GM21381 (cell line): Measurements from ENCODE around the gene C1orf159.
"Not testable (repeated sequence)": the region's sequence is repeated elsewhere in the genome, so short reads cannot be mapped to it uniquely, and the experiment has no call there.

Experiments used
- ATAC-seq: cut with Tn5 transposase; IDR thresholded peaks from one replicate; pipeline ENCODE4 v1.9.1; 2021; ENCODE audit warnings: mild to moderate bottlenecking, moderate library complexity; ENCODE audit not compliant: unreplicated experiment

C1orf159 gene

DNA sequence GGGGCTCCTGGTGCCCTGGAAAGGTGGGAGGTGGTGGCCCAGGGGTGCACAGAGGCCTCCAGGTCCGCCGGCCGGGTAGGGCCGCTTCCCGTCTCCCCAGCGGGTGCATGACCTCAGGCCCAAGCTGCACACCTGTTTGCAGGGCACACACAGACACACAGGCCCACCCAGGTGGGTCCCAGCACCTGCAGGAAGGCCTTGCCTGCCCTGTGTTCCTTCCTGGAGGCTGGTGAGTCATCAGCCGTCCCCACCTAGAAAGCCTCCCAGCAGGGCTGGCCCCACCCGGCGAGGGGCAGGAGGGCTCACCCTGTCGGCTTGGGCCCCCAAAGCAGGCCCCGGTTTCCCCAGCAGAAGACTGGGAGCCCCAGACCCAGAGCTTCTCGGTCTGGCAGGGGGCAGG is 34.2 kb upstream of the C1orf159 start:
- no peak for ATAC-seq

DNA sequence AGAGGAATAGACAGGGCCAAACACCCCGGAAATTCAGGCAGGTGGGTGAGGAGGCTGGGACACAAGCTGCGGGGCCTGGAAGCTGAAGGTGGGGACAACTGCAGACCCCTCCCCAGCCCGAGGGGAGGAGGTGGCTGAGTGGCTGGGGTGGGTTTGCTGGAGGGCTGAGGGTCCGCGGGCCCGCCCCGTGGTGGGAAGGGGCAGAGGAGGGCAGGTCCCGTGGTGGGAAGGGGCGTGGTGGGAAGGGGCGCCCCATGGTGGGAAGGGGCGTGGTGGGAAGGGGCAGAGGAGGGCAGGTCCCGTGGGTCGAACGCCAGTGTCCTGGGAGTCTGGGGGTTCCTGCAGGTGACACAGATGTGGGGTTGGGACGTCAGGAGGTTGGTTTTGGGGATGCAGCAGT is 33.5 kb upstream of the C1orf159 start:
- no peak for ATAC-seq

DNA sequence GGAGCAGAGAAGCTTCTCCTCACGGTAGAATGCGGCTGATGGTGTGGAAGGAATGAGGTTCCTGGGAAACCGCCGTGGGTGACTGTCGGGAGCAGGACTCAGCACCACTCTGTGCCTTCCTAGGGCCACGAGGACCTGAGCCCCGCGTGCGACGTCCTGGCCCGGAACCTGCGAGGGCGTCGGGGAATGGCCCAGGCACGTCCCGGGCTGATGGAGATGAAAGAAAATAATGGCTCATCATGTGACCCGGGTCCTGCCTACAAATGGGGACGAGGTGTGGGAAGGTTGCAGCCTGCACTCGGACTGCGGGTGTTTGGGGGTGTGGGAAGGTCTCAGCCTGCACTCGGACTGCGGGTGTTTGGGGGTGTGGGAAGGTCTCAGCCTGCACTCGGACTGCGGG is 32.7 kb upstream of the C1orf159 start:
- no peak for ATAC-seq

DNA sequence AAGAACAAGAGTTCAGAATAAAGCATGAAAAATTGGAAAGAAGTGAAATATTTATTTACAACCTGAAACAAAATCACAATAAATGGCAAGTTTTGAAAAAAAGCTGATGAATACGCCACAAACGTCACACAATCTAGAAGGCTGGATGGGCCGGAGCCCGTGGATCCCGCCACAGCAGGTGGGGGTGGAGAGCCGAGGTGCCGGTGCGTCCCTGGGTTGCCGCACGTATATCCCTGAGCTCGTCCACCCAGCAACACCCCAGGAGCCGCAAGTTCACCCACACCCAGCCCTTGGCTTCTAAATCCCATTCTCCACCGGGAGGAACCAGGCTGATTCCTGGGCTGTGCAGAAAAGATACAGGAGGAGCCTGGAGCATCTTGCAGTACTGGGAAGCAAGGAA is 32.2 kb upstream of the C1orf159 start:
- ATAC-seq: no peak

- no peak for ATAC-seq
Measured at GRCh38 chr1:1146596-1146995, 30.7 kb upstream of the C1orf159 start.

GRCh38 chr1:1146026-1146425 is 30.1 kb upstream of the C1orf159 start:
- ATAC-seq: no peak

DNA sequence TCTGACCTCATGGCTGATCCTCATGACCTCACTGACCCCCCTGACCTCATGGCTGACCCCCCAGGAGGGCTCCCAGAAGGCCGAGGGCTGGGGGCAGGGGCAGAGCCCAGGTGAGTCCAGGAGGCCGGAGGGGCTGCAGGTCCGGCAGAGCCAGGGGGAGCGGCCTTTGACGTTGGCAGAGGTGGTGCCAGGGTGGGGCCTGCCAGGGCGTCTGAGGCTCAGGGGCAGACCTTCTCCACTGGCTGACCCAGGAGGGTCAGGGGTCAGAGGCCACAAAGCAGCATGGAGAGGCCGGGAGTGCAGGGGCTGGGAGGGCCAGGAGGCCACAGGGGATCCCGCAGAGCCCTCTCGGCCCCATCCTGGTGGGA is 29.6 kb upstream of the C1orf159 start:
- no peak for ATAC-seq

DNA sequence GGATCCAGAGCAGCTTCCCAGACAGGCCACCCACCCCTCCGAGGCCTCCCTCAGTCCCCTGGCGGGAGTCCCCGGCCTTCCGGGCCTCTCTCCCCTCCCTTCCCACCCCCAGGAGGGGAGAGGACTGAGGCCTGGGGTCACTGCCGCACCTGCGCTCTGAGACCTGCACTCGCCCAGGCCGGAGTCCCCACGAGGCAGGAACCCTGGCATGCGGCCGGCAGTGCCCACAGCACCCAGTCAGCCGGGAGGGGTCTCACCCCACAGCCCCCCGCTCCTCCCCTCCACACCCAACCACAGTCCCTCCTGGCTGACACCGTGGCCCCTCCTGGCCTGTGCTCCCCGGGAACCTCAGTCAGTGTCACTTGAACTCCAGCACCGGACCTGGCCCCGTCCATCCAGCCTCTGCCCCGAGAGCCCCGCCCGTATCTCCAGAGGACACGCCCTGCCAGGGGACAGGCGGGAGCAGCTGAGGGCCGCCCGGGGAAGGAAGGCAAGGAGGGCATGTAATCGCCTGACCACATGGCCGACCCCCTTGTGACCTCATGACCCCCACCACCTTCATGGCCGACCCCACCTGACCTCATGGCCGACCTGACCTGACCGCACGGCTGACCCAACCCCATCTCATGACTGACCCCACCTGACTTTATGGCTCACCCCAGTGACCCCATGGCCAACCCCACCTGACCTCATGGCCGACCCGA is 29.1 kb upstream of the C1orf159 start:
- no peak for ATAC-seq

GRCh38 chr1:1144122-1144842 is 28.4 kb upstream of the C1orf159 start:
- no peak for ATAC-seq

- no peak for ATAC-seq
Measured at GRCh38 chr1:1143636-1144035, 27.7 kb upstream of the C1orf159 start.

- no peak for ATAC-seq
Measured at GRCh38 chr1:1142844-1143243, 27.0 kb upstream of the C1orf159 start.

DNA sequence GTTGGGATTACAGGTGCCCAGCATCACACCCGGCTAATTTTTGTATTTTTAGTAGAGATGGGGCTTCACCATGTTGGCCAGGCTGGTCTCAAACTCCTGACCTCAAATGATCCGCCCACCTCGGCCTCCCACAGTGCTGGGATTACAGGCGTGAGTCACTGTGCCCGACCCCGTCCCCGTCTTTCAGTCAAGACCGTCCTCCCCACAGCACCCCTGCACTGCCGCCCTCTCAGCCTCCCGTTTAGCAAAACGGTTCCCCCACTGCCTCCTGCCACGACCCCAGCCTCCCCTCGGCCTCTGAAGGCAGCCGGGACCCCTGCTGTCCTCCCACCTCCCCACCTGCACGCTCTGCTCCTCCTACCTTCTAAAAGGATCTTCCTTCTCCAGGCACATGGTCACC is 26.5 kb upstream of the C1orf159 start:
- ATAC-seq: not testable (repeated sequence)

DNA sequence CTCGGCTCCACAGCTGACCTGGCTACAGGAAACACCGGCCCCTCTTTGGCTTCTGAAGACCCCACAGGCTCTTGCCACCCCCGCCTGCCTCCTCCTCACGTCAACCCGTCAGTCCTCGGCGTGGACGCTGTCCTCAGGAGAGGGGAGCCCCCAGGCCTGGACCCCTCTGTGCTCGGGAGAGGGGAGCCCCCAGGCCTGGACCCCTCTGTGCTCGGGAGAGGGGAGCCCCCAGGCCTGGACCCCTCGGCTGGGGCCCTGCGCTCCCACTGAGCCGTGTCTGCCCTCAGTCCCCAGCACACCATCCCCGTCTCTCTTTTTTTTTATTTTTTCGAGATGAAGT is 26.0 kb upstream of the C1orf159 start:
- ATAC-seq: no peak

GRCh38 chr1:1141244-1141910 is 25.5 kb upstream of the C1orf159 start:
- no peak for ATAC-seq

GRCh38 chr1:1140673-1141072 is 24.8 kb upstream of the C1orf159 start:
- no peak for ATAC-seq

- peak; percentile 67 for ATAC-seq
Measured at GRCh38 chr1:1137256-1138045, 21.6 kb upstream of the C1orf159 start.

DNA sequence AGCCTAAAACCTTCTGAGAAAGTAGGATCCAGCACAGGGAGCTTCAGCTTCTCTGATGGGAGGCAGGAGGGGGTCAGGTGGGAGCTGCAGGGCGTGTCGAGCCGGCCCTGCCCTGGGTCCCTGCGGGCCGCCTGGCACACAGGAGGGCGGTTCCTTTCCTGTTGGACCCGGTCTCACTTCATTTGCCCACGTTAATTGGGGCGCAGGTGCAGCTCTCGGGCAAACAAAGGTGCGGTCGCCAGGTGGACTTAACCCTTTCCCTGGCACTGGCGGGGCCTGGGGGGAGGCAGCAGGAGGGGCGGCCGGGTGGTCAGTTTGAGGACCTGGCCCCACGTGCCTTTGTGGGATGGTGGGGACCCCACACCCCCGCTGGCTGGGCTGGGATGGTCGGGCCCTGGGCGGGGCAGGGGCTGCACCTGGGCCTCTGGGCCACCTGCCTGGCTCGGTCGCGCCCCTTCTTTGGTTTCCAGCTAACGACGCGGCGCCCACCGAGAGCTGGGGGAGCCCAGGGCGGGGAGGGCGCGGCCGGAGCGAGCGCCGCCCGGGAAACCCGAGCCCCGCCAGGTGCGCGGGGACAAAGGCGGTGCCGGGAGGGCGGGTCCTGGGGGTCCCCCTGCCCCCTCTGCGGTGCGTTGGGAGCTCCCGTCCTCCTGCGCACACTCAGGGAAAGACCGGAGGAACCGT is 20.8 kb upstream of the C1orf159 start:
- ATAC-seq: peak; percentile 21

DNA sequence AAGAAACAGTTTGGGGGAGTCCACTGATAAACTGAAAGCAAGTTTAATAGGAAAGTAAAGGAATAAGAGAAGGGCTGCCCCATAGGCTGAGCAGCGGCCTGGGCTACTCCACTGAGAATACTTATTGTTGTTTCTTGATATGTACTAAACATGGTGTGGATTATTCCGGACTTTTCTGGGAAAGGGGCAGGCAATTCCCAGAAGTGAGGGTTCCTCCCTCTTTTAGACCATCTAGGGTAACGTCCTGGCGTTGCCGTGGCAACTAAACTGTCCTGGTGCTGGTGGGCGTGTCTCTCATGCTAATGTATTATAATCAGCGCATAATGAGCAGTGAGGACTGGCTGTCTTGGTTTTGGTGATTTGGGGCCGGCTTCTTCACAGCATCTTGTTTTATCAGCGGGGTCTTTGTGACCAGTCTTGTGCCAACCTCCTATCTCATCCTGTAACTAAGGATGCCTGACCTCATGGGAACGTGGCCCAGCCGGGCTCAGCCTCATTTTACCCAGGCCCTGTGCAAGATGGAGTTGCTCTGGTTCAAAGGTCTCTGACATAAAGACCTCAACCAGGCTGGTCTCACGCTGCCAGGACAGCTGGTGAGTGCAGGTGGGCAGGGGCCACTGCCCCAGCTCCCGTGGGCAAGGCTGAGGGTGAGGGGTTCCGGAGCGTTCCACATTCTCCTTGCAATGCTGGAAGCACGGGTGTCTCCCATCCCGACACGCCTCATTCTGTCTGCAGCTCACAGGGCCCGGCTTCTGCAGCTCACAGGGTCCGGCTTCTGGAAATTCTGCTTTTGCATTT is 19.6 kb upstream of the C1orf159 start:
- ATAC-seq: no peak

DNA sequence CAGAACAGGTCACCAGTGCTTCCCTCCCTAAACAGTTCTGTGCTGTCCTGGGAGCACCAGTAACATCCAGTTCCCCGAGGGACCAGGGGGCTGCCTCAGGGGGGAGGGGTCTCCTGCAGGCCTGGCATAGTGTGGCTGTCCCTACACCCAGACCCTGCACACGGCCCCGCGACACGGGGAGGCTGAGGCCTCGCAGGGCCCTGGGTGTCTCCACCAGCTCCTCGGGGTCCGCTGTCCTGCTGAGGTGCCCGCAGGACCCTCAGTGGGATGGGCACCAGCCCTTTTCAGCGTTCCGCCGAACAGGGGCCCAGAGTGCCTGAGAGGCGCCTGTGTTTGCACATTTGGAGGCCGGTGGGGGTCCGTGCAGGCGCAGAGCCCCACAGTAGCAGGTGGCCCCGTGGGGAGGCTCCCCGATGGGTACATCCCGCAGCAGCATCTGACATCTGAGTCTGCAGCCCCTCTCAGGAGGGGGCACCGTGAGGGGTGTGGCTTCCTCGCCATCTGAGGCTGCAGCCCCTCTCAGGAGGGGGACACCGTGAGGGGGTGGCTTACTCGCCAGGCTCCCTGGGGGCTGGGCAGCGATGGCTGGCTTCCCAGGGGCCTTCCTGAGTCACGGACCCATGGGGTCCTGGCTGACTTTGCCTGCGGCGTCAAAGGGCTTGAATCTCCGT is 18.5 kb upstream of the C1orf159 start:
- no peak for ATAC-seq
